ENCODE results near the gene GNG3. TPM values are rescaled to one million over a fixed set of nuclear protein-coding genes. Genes with fewer than 3 reads are reported as not detected.
"Not testable (repeated sequence)": the region's sequence is repeated elsewhere in the genome, so short reads cannot be mapped to it uniquely, and the experiment has no call there.

Gene GNG3
- polyA plus RNA-seq, 2 donors = 0.04 to 0.24 TPM

DNA sequence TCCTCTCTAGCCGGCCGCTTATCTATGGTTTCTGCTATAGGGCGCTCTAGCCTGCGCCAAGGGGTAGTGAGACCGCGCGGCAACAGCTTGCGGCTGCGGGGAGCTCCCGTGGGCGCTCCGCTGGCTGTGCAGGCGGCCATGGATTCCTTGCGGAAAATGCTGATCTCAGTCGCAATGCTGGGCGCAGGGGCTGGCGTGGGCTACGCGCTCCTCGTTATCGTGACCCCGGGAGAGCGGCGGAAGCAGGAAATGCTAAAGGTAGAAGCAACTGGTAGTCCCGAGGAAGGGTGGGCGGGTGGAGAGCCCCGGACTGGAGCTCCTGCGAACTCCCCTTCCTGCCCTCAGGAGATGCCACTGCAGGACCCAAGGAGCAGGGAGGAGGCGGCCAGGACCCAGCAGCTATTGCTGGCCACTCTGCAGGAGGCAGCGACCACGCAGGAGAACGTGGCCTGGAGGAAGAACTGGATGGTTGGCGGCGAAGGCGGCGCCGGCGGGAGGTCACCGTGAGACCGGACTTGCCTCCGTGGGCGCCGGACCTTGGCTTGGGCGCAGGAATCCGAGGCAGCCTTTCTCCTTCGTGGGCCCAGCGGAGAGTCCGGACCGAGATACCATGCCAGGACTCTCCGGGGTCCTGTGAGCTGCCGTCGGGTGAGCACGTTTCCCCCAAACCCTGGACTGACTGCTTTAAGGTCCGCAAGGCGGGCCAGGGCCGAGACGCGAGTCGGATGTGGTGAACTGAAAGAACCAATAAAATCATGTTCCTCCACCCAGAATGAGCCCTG, 35.7 kb upstream of the GNG3 start, which contains the start of the genes LBHD1 and UQCC3:
Gene LBHD1 (minus strand): TSS at position 660 of the 782 bp plus-strand sequence. CDS start 2,236 bp downstream, outside the sequence.
Gene UQCC3 (plus strand): TSS at position 66 of the 782 bp plus-strand sequence. CDS start 73 bp downstream, at position 139.
- WGBS, 2 donors = 0% methylated on average over 58 to 59 of the region's 59 CpGs
- peaks cover 0 to 3% of the 10 kb centered on the region in 2 donors for H3K4me1 ChIP-seq (ENCODE audit: control insufficient read depth in 2 of 2, insufficient read depth in 2 of 2, low read length in 1 of 2)

GRCh38 chr11:62673196-62673525, 34.3 kb upstream of the GNG3 start:
- Histone ChIP-seq H3K27me3 (ENCODE audit: control insufficient read depth in 1 of 2, insufficient read depth in 2 of 2, low read length in 2 of 2) (no peaks in the 10 kb centered on the region), H3K27ac (ENCODE audit: low read depth in 2 of 2, low read length in 1 of 2) (peak overlapping the region; percentile 93 to 97), H3K4me3 (ENCODE audit: low read depth in 1 of 2, low read length in 2 of 2) (no peak overlapping the region), H3K4me1 (ENCODE audit: control insufficient read depth in 2 of 2, insufficient read depth in 2 of 2, low read length in 1 of 2) (peaks cover 0 to 5% of the 10 kb centered on the region in 2 donors), H3K36me3 (ENCODE audit: control insufficient read depth in 2 of 2, insufficient read depth in 2 of 2, low read length in 1 of 2) (peaks cover 3 to 14% of the 10 kb centered on the region in 2 donors), H3K9me3 (ENCODE audit: control insufficient read depth in 2 of 2, insufficient read depth in 1 of 2, low read depth in 1 of 2, low read length in 1 of 2) (no peaks in the 10 kb centered on the region)
- 68 to 74% methylated on average over 2 of the region's 2 CpGs for WGBS, 2 donors

More for the DNA sequence above, 35.7 kb upstream of the GNG3 start, which contains the start of the genes LBHD1 and UQCC3:
- no peaks in the 10 kb centered on the region for H3K27me3 ChIP-seq (ENCODE audit: control insufficient read depth in 1 of 2, insufficient read depth in 2 of 2, low read length in 2 of 2)
- peak within 1 kb of the TSS; percentile 93 to 97 for H3K27ac ChIP-seq (ENCODE audit: low read depth in 2 of 2, low read length in 1 of 2)
- H3K36me3 ChIP-seq (ENCODE audit: control insufficient read depth in 2 of 2, insufficient read depth in 2 of 2, low read length in 1 of 2) = peaks cover 3 to 6% of the 10 kb centered on the region in 2 donors
- no peaks in the 10 kb centered on the region for H3K9me3 ChIP-seq (ENCODE audit: control insufficient read depth in 2 of 2, insufficient read depth in 1 of 2, low read depth in 1 of 2, low read length in 1 of 2)
- H3K4me3 ChIP-seq (ENCODE audit: low read depth in 1 of 2, low read length in 2 of 2) = peak within 1 kb of the TSS; percentile 87 to 92

GRCh38 chr11:62675415-62675814, 32.1 kb upstream of the GNG3 start:
- H3K27ac ChIP-seq (ENCODE audit: low read depth in 2 of 2, low read length in 1 of 2); H3K9me3 ChIP-seq (ENCODE audit: control insufficient read depth in 2 of 2, insufficient read depth in 1 of 2, low read depth in 1 of 2, low read length in 1 of 2); H3K4me3 ChIP-seq (ENCODE audit: low read depth in 1 of 2, low read length in 2 of 2); H3K27me3 ChIP-seq (ENCODE audit: control insufficient read depth in 1 of 2, insufficient read depth in 2 of 2, low read length in 2 of 2); H3K4me1 ChIP-seq (ENCODE audit: control insufficient read depth in 2 of 2, insufficient read depth in 2 of 2, low read length in 1 of 2): not testable (repeated sequence)
- 90 to 93% methylated on average over 10 of the region's 10 CpGs for WGBS, 2 donors
- H3K36me3 ChIP-seq (ENCODE audit: control insufficient read depth in 2 of 2, insufficient read depth in 2 of 2, low read length in 1 of 2) = peaks cover 3 to 14% of the 10 kb centered on the region in 2 donors

DNA sequence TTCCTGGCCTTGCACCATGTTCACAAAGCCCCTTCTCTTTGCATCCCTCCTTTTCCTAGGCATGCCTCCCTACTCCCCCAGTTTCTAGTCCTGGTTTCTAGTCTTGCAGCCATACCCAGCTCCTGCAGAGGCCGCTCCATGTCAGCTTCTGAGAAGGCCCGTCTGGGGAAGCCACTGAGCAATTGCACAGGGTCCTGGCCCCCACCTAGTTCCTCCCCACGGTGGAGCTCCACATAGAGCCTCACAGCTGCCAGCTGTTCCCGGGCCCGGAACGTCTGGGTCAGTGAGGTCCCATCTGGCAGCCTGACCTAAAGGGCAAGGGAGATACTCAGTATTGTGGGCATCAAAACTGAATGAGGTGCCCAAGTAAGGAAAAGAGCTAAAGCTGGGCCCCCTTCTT, 30.8 kb upstream of the GNG3 start:
- H3K4me1 ChIP-seq (ENCODE audit: control insufficient read depth in 2 of 2, insufficient read depth in 2 of 2, low read length in 1 of 2) = peaks cover 0 to 5% of the 10 kb centered on the region in 2 donors
- H3K4me3 ChIP-seq (ENCODE audit: low read depth in 1 of 2, low read length in 2 of 2) = no peak overlapping the region
- WGBS, 2 donors = 50% methylated on average over 6 of the region's 6 CpGs

GRCh38 chr11:62677156-62677555, 30.3 kb upstream of the GNG3 start:
- Histone ChIP-seq H3K4me1 (ENCODE audit: control insufficient read depth in 2 of 2, insufficient read depth in 2 of 2, low read length in 1 of 2) (peaks cover 0 to 5% of the 10 kb centered on the region in 2 donors), H3K4me3 (ENCODE audit: low read depth in 1 of 2, low read length in 2 of 2) (no peak overlapping the region), H3K9me3 (ENCODE audit: control insufficient read depth in 2 of 2, insufficient read depth in 1 of 2, low read depth in 1 of 2, low read length in 1 of 2) (no peaks in the 10 kb centered on the region), H3K27ac (ENCODE audit: low read depth in 2 of 2, low read length in 1 of 2) (no peak overlapping the region), H3K27me3 (ENCODE audit: control insufficient read depth in 1 of 2, insufficient read depth in 2 of 2, low read length in 2 of 2) (no peaks in the 10 kb centered on the region), H3K36me3 (ENCODE audit: control insufficient read depth in 2 of 2, insufficient read depth in 2 of 2, low read length in 1 of 2) (peaks cover 3 to 14% of the 10 kb centered on the region in 2 donors)
- 75 to 77% methylated on average over 6 of the region's 6 CpGs for whole genome bisulfite sequencing, 2 donors

More for the DNA sequence above, 30.8 kb upstream of the GNG3 start:
- no peaks in the 10 kb centered on the region for H3K9me3 ChIP-seq (ENCODE audit: control insufficient read depth in 2 of 2, insufficient read depth in 1 of 2, low read depth in 1 of 2, low read length in 1 of 2)
- H3K27me3 ChIP-seq (ENCODE audit: control insufficient read depth in 1 of 2, insufficient read depth in 2 of 2, low read length in 2 of 2) = no peaks in the 10 kb centered on the region
- peak overlapping the region in 1 of 2 donors; percentile 49 for H3K27ac ChIP-seq (ENCODE audit: low read depth in 2 of 2, low read length in 1 of 2)
- H3K36me3 ChIP-seq (ENCODE audit: control insufficient read depth in 2 of 2, insufficient read depth in 2 of 2, low read length in 1 of 2) = peaks cover 3 to 14% of the 10 kb centered on the region in 2 donors

DNA sequence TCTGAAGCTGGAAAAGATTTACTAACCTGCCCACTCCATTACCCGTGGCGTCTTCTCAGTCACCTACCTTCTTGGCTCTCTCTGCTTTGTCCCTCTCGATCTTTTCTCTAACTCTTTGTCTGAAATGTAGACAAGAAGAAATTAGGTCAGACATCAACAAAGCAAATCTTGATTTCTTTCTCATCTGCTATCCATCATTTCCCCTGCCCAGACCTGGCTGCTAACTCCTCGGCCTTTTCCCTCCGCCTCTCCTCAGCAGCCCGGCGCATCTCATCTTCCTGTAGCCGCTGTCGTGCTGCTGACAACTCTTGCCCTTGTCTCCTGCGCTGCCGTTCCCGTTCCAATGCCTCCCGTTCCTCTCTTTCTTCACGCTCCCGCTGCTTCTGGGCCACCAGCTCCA, 29.8 kb upstream of the GNG3 start:
- peaks cover 3 to 14% of the 10 kb centered on the region in 2 donors for H3K36me3 ChIP-seq (ENCODE audit: control insufficient read depth in 2 of 2, insufficient read depth in 2 of 2, low read length in 1 of 2)
- H3K27me3 ChIP-seq (ENCODE audit: control insufficient read depth in 1 of 2, insufficient read depth in 2 of 2, low read length in 2 of 2) = no peaks in the 10 kb centered on the region
- peak overlapping the region; percentile 93 to 99 for H3K4me3 ChIP-seq (ENCODE audit: low read depth in 1 of 2, low read length in 2 of 2)
- 72 to 76% methylated on average over 15 of the region's 15 CpGs for WGBS, 2 donors
- H3K4me1 ChIP-seq (ENCODE audit: control insufficient read depth in 2 of 2, insufficient read depth in 2 of 2, low read length in 1 of 2) = peaks cover 0 to 3% of the 10 kb centered on the region in 2 donors
- H3K9me3 ChIP-seq (ENCODE audit: control insufficient read depth in 2 of 2, insufficient read depth in 1 of 2, low read depth in 1 of 2, low read length in 1 of 2) = no peaks in the 10 kb centered on the region
- peak overlapping the region in 1 of 2 donors; percentile 81 for H3K27ac ChIP-seq (ENCODE audit: low read depth in 2 of 2, low read length in 1 of 2)

DNA sequence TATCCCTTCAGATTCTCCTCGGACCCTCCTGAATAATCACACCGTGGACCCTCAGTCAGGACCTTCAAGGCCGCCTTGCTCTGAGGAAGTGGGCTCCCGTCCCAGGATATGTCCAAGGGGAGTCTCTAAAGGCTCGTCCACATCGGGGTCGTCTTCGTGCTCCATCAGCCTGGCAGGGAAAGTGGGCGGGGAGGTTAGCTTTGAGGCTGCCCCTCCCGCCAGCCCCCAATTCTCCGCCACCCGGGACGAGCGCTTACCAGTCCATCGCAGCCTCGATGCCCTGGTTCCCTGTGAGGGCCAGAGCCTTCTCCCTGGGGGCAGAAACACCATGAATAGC, 29.1 kb upstream of the GNG3 start:
- 2 to 3% methylated on average over 16 of the region's 16 CpGs for WGBS, 2 donors
- Histone ChIP-seq H3K36me3 (ENCODE audit: control insufficient read depth in 2 of 2, insufficient read depth in 2 of 2, low read length in 1 of 2) (peaks cover 3 to 14% of the 10 kb centered on the region in 2 donors), H3K27me3 (ENCODE audit: control insufficient read depth in 1 of 2, insufficient read depth in 2 of 2, low read length in 2 of 2) (no peaks in the 10 kb centered on the region), H3K27ac (ENCODE audit: low read depth in 2 of 2, low read length in 1 of 2) (peak overlapping the region; percentile 81 to 96), H3K4me1 (ENCODE audit: control insufficient read depth in 2 of 2, insufficient read depth in 2 of 2, low read length in 1 of 2) (peaks cover 0 to 2% of the 10 kb centered on the region in 2 donors), H3K9me3 (ENCODE audit: control insufficient read depth in 2 of 2, insufficient read depth in 1 of 2, low read depth in 1 of 2, low read length in 1 of 2) (no peaks in the 10 kb centered on the region), H3K4me3 (ENCODE audit: low read depth in 1 of 2, low read length in 2 of 2) (peak overlapping the region; percentile 93 to 99)

- 5% methylated on average over 55 of the region's 55 CpGs for WGBS, 2 donors
- H3K27ac ChIP-seq (ENCODE audit: low read depth in 2 of 2, low read length in 1 of 2) = peak within 1 kb of the TSS; percentile 81 to 96
- peaks cover 0 to 2% of the 10 kb centered on the region in 2 donors for H3K4me1 ChIP-seq (ENCODE audit: control insufficient read depth in 2 of 2, insufficient read depth in 2 of 2, low read length in 1 of 2)
- peaks cover 3 to 14% of the 10 kb centered on the region in 2 donors for H3K36me3 ChIP-seq (ENCODE audit: control insufficient read depth in 2 of 2, insufficient read depth in 2 of 2, low read length in 1 of 2)
- no peaks in the 10 kb centered on the region for H3K27me3 ChIP-seq (ENCODE audit: control insufficient read depth in 1 of 2, insufficient read depth in 2 of 2, low read length in 2 of 2)
- no peaks in the 10 kb centered on the region for H3K9me3 ChIP-seq (ENCODE audit: control insufficient read depth in 2 of 2, insufficient read depth in 1 of 2, low read depth in 1 of 2, low read length in 1 of 2)
- H3K4me3 ChIP-seq (ENCODE audit: low read depth in 1 of 2, low read length in 2 of 2) = peak within 1 kb of the TSS; percentile 93 to 99
Observed at GRCh38 chr11:62678770-62679696, 28.4 kb upstream of the GNG3 start, which contains the start of gene UBXN1. Gene UBXN1 (minus strand): TSS chr11:62679073. CDS start chr11:62678923, 150 bp downstream.

DNA sequence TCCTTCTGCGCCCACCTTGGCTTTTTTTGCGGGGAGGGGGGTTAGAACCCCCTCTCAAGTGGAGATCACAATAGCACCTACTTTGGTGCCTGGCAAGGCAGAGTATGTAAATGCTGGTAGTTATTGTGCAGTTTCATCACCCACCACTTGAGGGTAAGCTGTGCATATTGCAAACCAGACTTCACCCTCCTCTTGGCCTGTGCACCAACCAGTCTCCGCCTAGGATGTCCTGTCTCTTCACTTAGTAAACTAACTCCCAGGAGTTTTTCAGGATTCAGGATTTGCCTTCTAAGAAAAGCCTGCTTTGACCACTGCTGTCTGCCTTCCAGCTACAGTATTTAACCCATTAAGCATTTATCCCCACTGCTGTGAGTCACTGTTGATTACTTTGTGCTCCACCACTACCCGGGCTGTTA, 26.6 kb upstream of the GNG3 start:
- Histone ChIP-seq H3K27me3 (ENCODE audit: control insufficient read depth in 1 of 2, insufficient read depth in 2 of 2, low read length in 2 of 2) (no peaks in the 10 kb centered on the region), H3K4me3 (ENCODE audit: low read depth in 1 of 2, low read length in 2 of 2) (no peak overlapping the region), H3K27ac (ENCODE audit: low read depth in 2 of 2, low read length in 1 of 2) (peak overlapping the region; percentile 22 to 64), H3K4me1 (ENCODE audit: control insufficient read depth in 2 of 2, insufficient read depth in 2 of 2, low read length in 1 of 2) (peaks cover 0 to 2% of the 10 kb centered on the region in 2 donors), H3K36me3 (ENCODE audit: control insufficient read depth in 2 of 2, insufficient read depth in 2 of 2, low read length in 1 of 2) (peaks cover 3 to 14% of the 10 kb centered on the region in 2 donors), H3K9me3 (ENCODE audit: control insufficient read depth in 2 of 2, insufficient read depth in 1 of 2, low read depth in 1 of 2, low read length in 1 of 2) (no peaks in the 10 kb centered on the region)
- whole genome bisulfite sequencing, 2 donors = 35 to 49% methylated on average over 4 of the region's 4 CpGs

Measured in esophagus (tissue), 2 donors.